Hematopoietic multipotent progenitor cell treated with erythropoietin and hydrocortisone succinate and interleukin-3 and kit ligand, for 8 days (in vitro differentiated cells): ENCODE results near the gene TMEM179B.
"Not testable (repeated sequence)": the region's sequence is repeated elsewhere in the genome, so short reads cannot be mapped to it uniquely, and the experiment has no call there.

Source experiments
- DNase-seq: peaks from one replicate; pipeline ENCODE4 v3.0.0-alpha.2; 2015

Gene TMEM179B

DNA sequence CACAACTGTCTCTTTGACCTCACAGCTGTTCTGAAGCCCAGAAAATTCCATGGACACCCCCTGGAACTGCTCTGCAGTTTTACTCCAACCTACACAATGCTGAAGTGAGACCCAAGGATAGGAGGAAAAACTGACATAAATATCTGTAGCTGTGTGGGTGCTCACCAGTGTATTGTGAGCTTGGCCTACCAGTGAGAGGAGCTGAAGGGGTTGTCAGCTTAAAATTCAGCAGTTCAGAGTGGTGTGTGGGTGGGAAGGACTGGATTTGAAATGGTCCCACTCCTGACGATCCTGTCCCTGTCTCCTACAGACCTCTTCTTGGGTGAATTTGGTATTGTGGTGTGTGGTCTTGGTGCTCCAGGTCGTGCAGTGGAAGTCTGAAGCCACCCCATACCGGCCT, 2.4 kb downstream of the TMEM179B start:
- no peak for DNase-seq

DNA sequence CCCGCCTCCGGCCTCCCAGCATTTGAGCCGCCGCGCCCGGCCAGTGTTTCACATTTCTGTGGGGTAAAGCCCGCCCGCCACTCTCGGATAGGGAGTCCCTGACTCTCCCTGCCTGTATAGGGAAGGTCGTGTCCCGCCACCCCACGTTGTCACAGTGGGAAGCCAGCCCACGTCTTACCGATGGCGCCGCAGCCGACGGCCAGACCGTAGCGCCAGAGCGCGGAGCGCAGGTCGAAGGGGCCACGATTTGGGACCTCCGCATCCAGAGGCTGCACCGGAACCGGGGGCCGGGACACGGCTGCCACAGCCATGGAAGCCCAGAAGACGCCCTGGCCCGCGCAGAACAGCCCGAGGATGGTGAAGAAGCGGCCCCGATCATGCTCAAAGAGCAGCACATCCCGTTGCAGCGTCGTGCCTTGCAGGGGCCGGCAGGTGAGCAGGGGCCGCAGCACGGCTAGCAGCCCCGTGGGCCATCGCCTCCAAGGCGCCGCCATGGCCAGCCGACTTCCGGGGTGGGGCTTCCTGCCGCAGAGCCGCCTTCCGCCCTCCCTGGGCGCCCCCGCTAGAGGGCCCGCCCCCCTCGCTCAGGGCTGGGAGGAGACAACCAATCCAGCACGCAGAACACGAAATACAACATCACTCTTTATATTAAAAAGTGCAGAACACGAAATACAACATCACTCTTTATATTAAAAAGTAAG, 4.4 kb downstream of the TMEM179B start, which contains the start of gene TMEM223:
Gene TMEM223 (minus strand): TSS at position 506 of the 701 bp plus-strand sequence. CDS start 12 bp downstream, at position 494.
- DNase-seq = peak; percentile 87

- DNase-seq = no peak
These were observed 5.0 kb downstream of the TMEM179B start for GRCh38 chr11:62792202-62792575.

- no peak for DNase-seq
These were observed 7.1 kb downstream of the TMEM179B start for GRCh38 chr11:62794201-62794775.

GRCh38 chr11:62796281-62796680, 9.1 kb downstream of the TMEM179B start:
- no peak for DNase-seq

DNA sequence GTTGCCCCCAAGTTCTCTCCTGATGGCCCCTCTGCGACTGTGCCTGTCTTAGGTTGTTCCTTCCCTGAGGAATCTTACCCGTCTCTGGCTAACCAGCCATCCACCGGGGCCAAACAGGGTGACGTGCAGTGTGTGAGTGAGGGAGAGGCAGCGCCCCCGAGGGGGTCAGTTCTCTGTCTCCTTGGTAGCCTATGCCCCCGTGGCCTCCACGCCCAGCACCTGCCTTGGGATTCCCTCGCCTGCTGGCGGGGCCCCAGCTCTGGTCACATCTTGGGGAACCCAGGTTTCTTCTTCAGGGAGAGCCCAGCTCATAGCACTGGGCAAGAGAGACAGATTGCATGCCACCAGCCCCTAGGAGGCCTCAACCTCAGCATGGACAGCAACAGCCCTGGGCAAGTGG, 12.3 kb downstream of the TMEM179B start:
- DNase-seq = no peak

DNA sequence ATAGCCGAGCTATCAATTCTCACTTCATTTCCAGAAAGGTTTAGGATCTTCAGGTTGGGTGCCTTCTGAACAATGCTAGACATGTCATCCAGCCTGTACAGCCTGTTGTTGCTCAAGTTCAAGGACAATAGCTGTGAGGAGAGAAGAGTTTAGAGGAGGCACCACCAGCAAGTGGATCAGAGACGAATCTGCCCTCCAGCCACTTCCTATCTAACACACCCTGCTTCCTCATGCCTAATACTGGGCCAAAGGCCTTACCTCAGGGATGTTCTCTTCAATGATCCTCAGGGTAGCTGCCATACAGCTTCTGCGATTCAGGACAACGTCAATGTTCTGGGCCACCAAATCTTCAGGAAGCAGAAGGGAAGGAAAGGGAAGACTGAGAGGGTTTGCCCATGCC, 13.9 kb downstream of the TMEM179B start:
- DNase-seq = no peak

DNA sequence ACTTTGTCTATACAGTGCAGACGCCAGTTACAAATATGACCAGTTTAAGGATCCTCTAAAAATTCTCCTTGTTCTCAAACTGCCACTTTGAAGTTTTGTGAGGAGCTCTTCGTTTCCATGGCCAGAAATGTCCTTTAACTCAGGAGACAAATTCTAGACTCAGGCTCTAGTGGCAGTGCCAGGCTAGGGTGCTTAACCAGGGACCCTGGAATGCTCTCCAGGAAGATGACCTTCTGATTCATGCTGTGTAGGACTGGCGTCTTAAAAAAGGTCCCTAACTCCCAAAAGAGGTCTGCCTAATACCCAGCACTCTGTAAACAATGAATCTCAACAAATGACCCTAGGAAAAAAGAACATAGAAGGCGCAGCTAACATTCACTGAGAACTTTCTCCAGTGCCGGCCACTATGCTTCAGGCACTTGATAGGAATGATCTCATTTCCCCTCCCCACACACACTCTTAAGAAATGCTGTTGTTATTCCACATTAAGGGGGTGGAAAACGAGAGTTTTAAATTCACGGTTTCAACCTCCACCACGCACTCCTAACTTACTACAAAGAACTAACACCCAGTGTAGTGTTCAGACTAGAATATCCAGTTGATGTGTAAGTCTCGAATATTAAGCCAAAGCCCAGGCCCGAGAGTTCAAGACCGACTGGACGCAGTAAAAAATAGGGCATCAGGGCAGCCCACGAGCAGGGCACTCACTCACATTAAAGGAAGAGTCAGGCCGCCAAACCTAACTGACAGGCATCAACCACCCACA, 17.3 kb downstream of the TMEM179B start:
- peak; percentile 29 for DNase-seq

GRCh38 chr11:62805076-62805892, 18.1 kb downstream of the TMEM179B start, which contains the start of gene NXF1:
TSS of gene NXF1 (minus strand) at chr11:62805440. CDS start at chr11:62805356, 84 bp downstream.
- DNase-seq = peak; percentile 93

DNA sequence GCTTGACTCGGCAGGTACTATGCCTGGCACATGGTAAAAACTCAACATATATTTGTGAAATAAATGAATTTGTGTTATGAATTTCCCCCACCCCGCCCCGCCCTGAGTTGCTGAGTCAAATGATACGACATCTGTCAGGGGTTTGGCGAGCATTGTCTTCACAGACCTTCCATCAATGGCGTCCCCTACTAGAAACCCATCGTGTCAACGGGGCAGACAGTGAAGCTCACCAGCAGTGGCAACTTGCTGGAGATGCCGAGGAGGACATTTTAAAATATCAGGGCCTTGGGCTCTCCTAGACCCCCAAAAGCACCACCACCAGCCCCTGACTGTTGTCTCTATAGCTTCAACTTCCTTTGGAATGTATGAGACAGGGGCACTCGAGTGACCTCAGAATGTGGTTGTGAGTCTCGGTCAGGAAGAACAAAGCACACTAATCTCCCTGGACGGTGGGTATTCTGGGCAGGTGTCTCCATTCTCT, 18.8 kb downstream of the TMEM179B start:
- no peak for DNase-seq

GRCh38 chr11:62806611-62807121, 19.5 kb downstream of the TMEM179B start:
- DNase-seq = no peak

DNA sequence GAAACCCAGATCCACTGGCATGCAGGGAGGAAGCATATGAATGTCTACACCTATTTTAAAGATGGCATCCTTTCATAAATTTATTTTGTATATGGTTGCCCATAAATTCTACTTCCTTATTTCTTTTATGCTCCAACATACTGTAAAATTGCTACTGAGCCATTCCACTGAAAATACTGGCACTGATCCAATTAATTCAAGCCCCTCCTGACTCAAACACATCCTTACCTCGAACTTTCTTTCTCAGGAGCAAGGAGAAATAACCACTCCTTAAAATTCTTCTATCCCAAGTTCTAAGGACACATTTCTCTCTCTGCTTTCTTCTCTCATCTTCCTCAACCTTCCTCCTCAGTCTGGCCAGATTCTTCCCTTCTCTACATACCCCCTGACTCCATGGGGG, 23.5 kb downstream of the TMEM179B start:
- no peak for DNase-seq

- no peak for DNase-seq
These were observed 24.5 kb downstream of the TMEM179B start for GRCh38 chr11:62811659-62812058.

GRCh38 chr11:62816557-62816956, 29.4 kb downstream of the TMEM179B start:
- DNase-seq = no peak

GRCh38 chr11:62817129-62817528, 29.9 kb downstream of the TMEM179B start:
- DNase-seq = no peak

DNA sequence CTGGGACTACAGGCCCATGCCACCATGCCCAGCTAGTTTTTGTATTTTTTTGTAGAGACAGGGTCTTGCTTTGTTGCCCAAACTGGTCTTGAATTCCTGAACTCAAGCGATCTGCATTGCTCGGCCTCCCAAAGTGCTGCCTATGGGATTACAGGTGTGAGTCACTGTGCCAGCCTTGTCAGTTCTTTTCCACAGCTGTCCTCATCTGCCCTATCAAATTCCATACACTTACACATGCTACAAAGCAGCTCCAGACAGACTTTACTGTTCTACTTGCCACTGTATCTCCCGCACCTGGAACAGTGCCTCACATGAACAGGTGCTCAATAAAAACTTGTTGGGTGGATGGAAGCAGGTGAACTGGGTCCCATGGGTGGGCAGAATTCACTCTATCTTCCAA, 36.5 kb downstream of the TMEM179B start:
- DNase-seq = no peak

DNA sequence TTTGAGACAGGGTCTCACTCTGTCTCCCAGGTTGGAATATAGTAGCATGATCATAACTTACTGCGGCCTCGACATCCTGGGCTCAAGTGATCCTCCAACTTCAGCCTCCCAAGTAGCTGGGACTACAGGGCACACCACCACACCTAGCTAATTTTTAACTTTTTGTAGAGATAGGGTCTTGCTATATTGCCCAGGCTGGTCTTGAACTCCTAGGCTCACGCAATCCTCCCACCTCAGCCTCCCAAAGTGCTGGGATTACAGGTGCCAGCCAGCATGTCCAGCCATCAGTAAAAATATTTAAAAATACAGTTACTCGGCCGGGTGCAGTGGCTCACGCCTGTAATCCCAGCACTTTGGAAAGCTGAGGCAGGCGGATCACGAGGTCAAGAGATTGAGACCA, 40.9 kb downstream of the TMEM179B start:
- not testable (repeated sequence) for DNase-seq

DNA sequence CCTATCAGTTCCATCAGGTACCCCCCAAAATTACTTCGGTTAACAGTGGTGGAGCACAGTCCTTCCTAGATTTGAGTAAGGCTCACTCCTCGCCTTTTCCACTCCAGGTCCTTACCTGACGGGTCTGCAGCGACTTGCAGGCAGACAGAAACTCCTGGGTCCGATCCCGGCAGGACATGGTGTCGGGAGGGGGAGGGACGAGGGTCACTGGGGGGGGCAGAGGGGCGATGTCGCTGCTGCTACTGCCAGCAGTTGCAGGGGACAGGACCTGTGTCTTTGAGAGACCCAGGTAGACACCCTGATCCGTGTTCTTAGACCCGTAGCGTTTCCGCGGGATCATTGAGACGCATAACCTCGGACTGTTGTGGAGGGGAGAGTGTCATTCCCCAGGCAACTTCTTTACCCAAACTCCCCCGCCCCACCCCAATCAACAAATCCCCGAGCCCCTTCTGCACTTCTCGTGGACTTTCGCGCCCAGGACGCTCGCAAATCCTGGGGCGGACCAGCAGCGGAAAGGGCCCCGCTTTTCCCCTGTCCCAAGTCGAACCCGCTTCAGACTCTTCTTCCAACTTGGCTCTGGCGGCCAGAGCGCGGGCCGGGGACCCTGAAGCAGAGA, 43.8 kb downstream of the TMEM179B start:
- DNase-seq = no peak

- DNase-seq = peak; percentile 97
These were observed 44.5 kb downstream of the TMEM179B start, which contains the start of gene STX5 for GRCh38 chr11:62831520-62832335. TSS of gene STX5 (minus strand) at chr11:62832051. CDS start at chr11:62831243, 808 bp downstream.

GRCh38 chr11:62832336-62833234, 45.4 kb downstream of the TMEM179B start, which contains the start of gene TEX54:
TSS of gene TEX54 (minus strand) at chr11:62832841.
- peak; percentile 27 for DNase-seq
